Mesenchymal stem cell (in vitro differentiated cells and primary cell): ENCODE data around the gene TCP11.
A peak's percentile ranks its signal among the peaks of the same experiment; 100 is the strongest.

ENCODE experiments used
- DNase-seq: peaks from one replicate; pipeline ENCODE4 v3.0.0-alpha.2; 2013
- H2AFZ ChIP-seq: one replicate; pipeline ENCODE4 v1.6.1; 2013; ENCODE audit warnings: low read depth, mild to moderate bottlenecking, control low read depth, inconsistent platforms, low read length, moderate library complexity
- H2AK5ac ChIP-seq: 2 replicates; pipeline ENCODE4 v1.6.1; 2013; ENCODE audit warnings: low read length, moderate library complexity, mild to moderate bottlenecking, inconsistent platforms; ENCODE audit not compliant: severe bottlenecking
- H2BK120ac ChIP-seq: one replicate; pipeline ENCODE4 v1.6.1; 2013; ENCODE audit warnings: low read depth, mild to moderate bottlenecking, inconsistent platforms, low read length, moderate library complexity
- H2BK12ac ChIP-seq, 2 experiments: one replicate each; pipeline ENCODE4 v1.6.1; 2013; ENCODE audit warnings: inconsistent platforms in 2 of 2, low read length in 2 of 2, mild to moderate bottlenecking in 2 of 2, moderate library complexity in 2 of 2, control low read depth in 1 of 2
- H2BK15ac ChIP-seq: one replicate; pipeline ENCODE4 v1.6.1; 2013; ENCODE audit warnings: mild to moderate bottlenecking, low read depth, inconsistent platforms; ENCODE audit not compliant: poor library complexity, severe bottlenecking
- H2BK5ac ChIP-seq: 2 replicates; pipeline ENCODE4 v1.6.1; 2013; ENCODE audit warnings: low read depth, mild to moderate bottlenecking, low read length, control low read depth, inconsistent platforms; ENCODE audit not compliant: poor library complexity, severe bottlenecking
- H3K14ac ChIP-seq, 2 experiments: one replicate each; pipeline ENCODE4 v1.6.1; 2013; ENCODE audit warnings: inconsistent platforms in 2 of 2, low read length in 2 of 2, control low read depth in 1 of 2, mild to moderate bottlenecking in 1 of 2, moderate library complexity in 1 of 2
- H3K18ac ChIP-seq, 2 experiments: one replicate each; pipeline ENCODE4 v1.6.1; 2013; ENCODE audit warnings: inconsistent platforms in 2 of 2, low read length in 2 of 2, control low read depth in 1 of 2, low read depth in 1 of 2, mild to moderate bottlenecking in 1 of 2
- H3K23ac ChIP-seq, 2 experiments: one replicate each; pipeline ENCODE4 v1.6.1; 2013; ENCODE audit warnings: inconsistent platforms in 2 of 2, low read length in 2 of 2, mild to moderate bottlenecking in 2 of 2, moderate library complexity in 2 of 2, control low read depth in 1 of 2
- H3K27ac ChIP-seq: 2 replicates; pipeline ENCODE4 v1.5.1; 2013; ENCODE audit warnings: mild to moderate bottlenecking, moderate library complexity, low read length, control low read depth, inconsistent platforms; ENCODE audit not compliant: poor library complexity, severe bottlenecking
- H3K27me3 ChIP-seq, 2 experiments: 2 replicates each; pipeline versions ENCODE4 v1.6.1 to v1.7.0; 2013; ENCODE audit warnings: low read length in 2 of 2, mild to moderate bottlenecking in 2 of 2, moderate library complexity in 2 of 2, control low read depth in 1 of 2, inconsistent platforms in 1 of 2; ENCODE audit not compliant: control insufficient read depth in 1 of 2, insufficient read depth in 1 of 2
- H3K36me3 ChIP-seq, 2 experiments: 2 replicates each; pipeline versions ENCODE4 v1.6.1 to v1.7.0; 2013; ENCODE audit warnings: low read length in 2 of 2, control low read depth in 1 of 2, inconsistent platforms in 1 of 2, low read depth in 1 of 2, mild to moderate bottlenecking in 1 of 2; ENCODE audit not compliant: insufficient read depth in 2 of 2, control insufficient read depth in 1 of 2
- H3K4ac ChIP-seq, 2 experiments: one replicate each; pipeline ENCODE4 v1.6.1; 2013; ENCODE audit warnings: inconsistent platforms in 2 of 2, low read length in 2 of 2, mild to moderate bottlenecking in 2 of 2, moderate library complexity in 2 of 2, control low read depth in 1 of 2, low read depth in 1 of 2
- H3K4me1 ChIP-seq: 2 replicates; pipeline ENCODE4 v1.6.1; 2013; ENCODE audit warnings: low read depth, low read length, control low read depth; ENCODE audit not compliant: control insufficient read depth, insufficient read depth
- H3K4me2 ChIP-seq: 2 replicates; pipeline ENCODE4 v1.6.1; 2013; ENCODE audit warnings: low read length, mild to moderate bottlenecking, inconsistent platforms; ENCODE audit not compliant: poor library complexity, severe bottlenecking
- H3K4me3 ChIP-seq, 2 experiments: 2 replicates each; pipeline versions ENCODE4 v1.5.1 to v1.7.0; 2013; ENCODE audit warnings: low read length in 2 of 2, mild to moderate bottlenecking in 2 of 2, control low read depth in 1 of 2, low read depth in 1 of 2; ENCODE audit not compliant: insufficient read depth in 1 of 2
- H3K79me1 ChIP-seq: replicated peaks from 2 replicates; pipeline ENCODE4 v1.6.1; 2013; ENCODE audit warnings: mild to moderate bottlenecking, control low read depth, low read length, inconsistent platforms; ENCODE audit not compliant: poor library complexity, severe bottlenecking
- H3K9ac ChIP-seq: 2 replicates; pipeline ENCODE4 v1.7.0; 2013; ENCODE audit warnings: mild to moderate bottlenecking, low read length, moderate library complexity
- H3K9me3 ChIP-seq: 2 replicates; pipeline ENCODE4 v1.7.0; 2013; ENCODE audit warnings: mild to moderate bottlenecking, low read length; ENCODE audit not compliant: control insufficient read depth
- H4K8ac ChIP-seq: one replicate; pipeline ENCODE4 v1.6.1; 2013; ENCODE audit warnings: inconsistent platforms, mild to moderate bottlenecking, low read length, moderate library complexity
- H4K91ac ChIP-seq: one replicate; pipeline ENCODE4 v1.6.1; 2013; ENCODE audit warnings: mild to moderate bottlenecking, low read length, inconsistent platforms
- WGBS: methylation state at CpG from one replicate; pipeline ENCODE4 v1.1.7; 2013; ENCODE audit warnings: mixed read lengths; 5-methylcytosine and 5-hydroxymethylcytosine counted together

Gene TCP11

DNA sequence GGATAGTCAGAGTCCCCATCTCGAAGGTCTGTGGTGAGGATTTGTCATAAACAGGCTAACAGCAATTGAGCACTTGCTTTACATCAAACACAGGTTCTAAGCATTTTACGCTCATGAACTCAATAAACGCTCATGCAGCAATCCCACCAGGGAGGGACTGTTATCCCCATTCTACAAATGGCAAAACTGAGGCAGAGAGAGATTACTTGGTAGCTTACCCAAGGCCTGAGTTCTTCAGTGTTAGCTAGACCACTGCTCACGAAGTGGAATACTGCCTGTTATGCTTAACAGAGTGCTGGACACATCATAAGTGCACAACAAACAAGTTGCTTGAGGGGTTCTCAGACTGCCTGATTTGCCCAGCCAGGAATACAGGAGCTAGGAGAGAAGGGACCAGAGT, 23.7 kb upstream of the TCP11 start:
- H2BK5ac ChIP-seq, result no peak overlapping the region
- H3K18ac ChIP-seq, result no peak overlapping the region
- H2AFZ ChIP-seq, result no peak overlapping the region
- H3K79me1 ChIP-seq, result no peaks in the 10 kb centered on the region
- H3K9ac ChIP-seq, result no peak overlapping the region
- no peak overlapping the region for H3K14ac ChIP-seq
- H3K36me3 ChIP-seq, result no peaks in the 10 kb centered on the region
- no peak overlapping the region for H3K4ac ChIP-seq
- no peak overlapping the region for H3K27ac ChIP-seq
- H4K91ac ChIP-seq, result no peak overlapping the region
- H3K4me1 ChIP-seq, result no peaks in the 10 kb centered on the region
- no peak overlapping the region for H2AK5ac ChIP-seq
- H2BK15ac ChIP-seq, result no peak overlapping the region
- no peak overlapping the region for H2BK120ac ChIP-seq
- 95% methylated on average over 4 of the region's 4 CpGs for WGBS
- H3K23ac ChIP-seq, result no peak overlapping the region
- no peaks in the 10 kb centered on the region for H3K27me3 ChIP-seq
- H3K4me3 ChIP-seq, result no peak overlapping the region
- H2BK12ac ChIP-seq, result no peak overlapping the region
- H3K9me3 ChIP-seq, result no peaks in the 10 kb centered on the region
- H4K8ac ChIP-seq, result no peak overlapping the region
- H3K4me2 ChIP-seq, result no peak overlapping the region
- no peak for DNase-seq

DNA sequence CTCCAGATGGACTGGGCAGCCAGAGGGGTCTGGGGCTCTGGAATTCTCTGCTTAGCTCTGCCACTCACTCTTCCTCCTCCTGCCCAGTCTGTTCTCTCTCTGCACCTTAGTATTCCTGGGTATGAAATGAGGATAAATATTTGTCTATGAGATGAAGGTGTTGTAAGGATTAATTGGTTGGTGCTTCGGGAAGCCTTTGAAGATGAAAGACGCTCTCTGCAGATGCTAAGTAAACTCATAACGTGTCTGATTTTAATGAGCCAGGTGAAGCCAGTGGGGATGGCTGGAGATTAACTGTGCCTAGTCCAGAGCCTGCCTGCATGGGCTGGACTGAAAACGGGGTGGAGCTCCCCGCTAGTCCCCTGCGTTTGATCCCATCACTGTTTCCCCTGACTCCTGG, 23.1 kb upstream of the TCP11 start:
- Histone ChIP-seq H2BK12ac (no peak overlapping the region), H3K18ac (no peak overlapping the region), H4K8ac (no peak overlapping the region), H3K79me1 (no peaks in the 10 kb centered on the region), H3K27ac (no peak overlapping the region), H3K4me1 (no peaks in the 10 kb centered on the region), H3K9ac (no peak overlapping the region), H3K14ac (no peak overlapping the region), H3K36me3 (no peaks in the 10 kb centered on the region), H3K23ac (no peak overlapping the region), H3K27me3 (no peaks in the 10 kb centered on the region), H2BK120ac (no peak overlapping the region), H3K9me3 (no peaks in the 10 kb centered on the region), H2AK5ac (no peak overlapping the region), H3K4me2 (no peak overlapping the region), H4K91ac (no peak overlapping the region), H3K4ac (no peak overlapping the region), H2BK5ac (no peak overlapping the region), H2BK15ac (no peak overlapping the region), H3K4me3 (no peak overlapping the region), H2AFZ (no peak overlapping the region)
- 93% methylated on average over 5 of the region's 6 CpGs for WGBS
- DNase-seq, result no peak

DNA sequence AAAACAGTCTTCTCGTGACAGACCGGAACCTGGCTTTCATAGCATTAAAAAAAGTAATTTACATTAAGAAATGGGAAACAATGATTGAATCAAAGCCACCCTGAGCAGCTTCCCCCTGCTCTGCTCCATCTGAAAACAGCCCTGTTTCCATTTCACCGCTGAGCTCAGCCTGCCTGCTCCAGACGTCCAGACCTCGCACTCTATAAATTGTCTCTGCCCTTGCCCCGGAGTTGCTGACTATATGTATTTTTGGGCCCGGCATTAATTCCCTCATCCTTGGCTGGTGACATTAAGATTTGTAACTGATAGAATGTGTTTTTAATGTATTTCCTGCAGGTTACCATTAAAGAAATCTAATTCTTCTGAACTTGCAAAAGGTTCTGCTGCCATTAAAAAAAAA, 22.7 kb upstream of the TCP11 start:
- Histone ChIP-seq H3K9me3 (no peaks in the 10 kb centered on the region), H4K91ac (no peak overlapping the region), H3K36me3 (no peaks in the 10 kb centered on the region), H2BK120ac (no peak overlapping the region), H2BK12ac (no peak overlapping the region), H4K8ac (no peak overlapping the region), H2AK5ac (no peak overlapping the region), H3K4me1 (no peaks in the 10 kb centered on the region), H2AFZ (no peak overlapping the region), H3K4me2 (no peak overlapping the region), H3K79me1 (no peaks in the 10 kb centered on the region), H3K18ac (no peak overlapping the region), H2BK15ac (no peak overlapping the region), H3K27me3 (no peaks in the 10 kb centered on the region), H2BK5ac (no peak overlapping the region), H3K23ac (no peak overlapping the region), H3K14ac (no peak overlapping the region), H3K4ac (no peak overlapping the region), H3K27ac (no peak overlapping the region), H3K4me3 (no peak overlapping the region), H3K9ac (no peak overlapping the region)
- DNase-seq, result no peak
- WGBS, result 61% methylated on average over 5 of the region's 7 CpGs

DNA sequence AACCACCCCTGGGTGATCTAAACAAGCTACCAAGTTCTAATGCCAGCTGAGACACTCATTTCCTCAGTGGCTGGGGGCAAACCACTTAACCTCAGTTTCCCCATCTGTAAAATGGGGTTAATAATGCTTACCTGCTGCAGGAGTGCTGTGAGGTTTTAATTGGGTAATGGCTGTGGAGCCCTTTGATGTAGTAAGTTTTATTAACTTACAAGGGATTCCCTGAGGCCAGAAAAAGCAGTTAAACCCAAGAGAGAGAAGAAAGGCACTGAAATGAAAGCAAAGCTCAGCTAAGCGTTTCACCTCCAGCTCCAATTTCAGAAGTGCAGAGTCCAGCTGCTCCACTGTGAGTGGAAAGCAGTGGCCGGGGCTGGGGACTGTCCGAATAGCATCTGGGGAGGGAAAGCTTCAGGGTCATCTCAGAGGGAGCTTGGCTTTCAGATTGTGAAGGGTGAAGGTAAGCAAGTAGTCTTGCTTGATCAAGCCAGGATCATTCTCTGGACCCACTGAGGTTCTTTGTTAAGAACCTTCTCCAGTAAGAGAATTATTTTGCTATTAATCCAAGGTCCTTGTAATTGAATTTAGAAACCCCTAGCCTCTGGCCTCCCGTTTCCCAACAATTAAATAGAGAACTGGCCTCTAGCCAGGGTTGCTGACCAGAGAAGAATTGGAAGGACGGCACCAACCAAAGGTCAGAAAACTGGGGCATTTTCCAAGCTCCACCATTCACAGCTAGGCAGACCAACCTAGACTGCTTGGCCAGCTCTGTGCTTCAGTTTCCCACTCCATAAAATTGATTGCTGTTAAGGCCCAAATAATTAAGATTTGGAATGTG, 20.9 kb upstream of the TCP11 start:
- Histone ChIP-seq H3K4me3 (peak overlapping the region in 1 of 2 experiments; percentile 21), H2BK5ac (no peak overlapping the region), H3K18ac (no peak overlapping the region), H2BK12ac (peak overlapping the region in 1 of 2 experiments; percentile 4), H3K79me1 (no peaks in the 10 kb centered on the region), H2AK5ac (no peak overlapping the region), H3K36me3 (no peaks in the 10 kb centered on the region), H3K14ac (no peak overlapping the region), H3K27me3 (no peaks in the 10 kb centered on the region), H3K23ac (no peak overlapping the region), H3K4me2 (no peak overlapping the region), H3K9me3 (no peaks in the 10 kb centered on the region), H3K9ac (no peak overlapping the region), H2BK120ac (no peak overlapping the region), H3K27ac (no peak overlapping the region), H2BK15ac (no peak overlapping the region), H4K8ac (no peak overlapping the region), H3K4ac (no peak overlapping the region), H4K91ac (no peak overlapping the region), H2AFZ (no peak overlapping the region), H3K4me1 (no peaks in the 10 kb centered on the region)
- whole genome bisulfite sequencing, result 90% methylated on average over 5 of the region's 5 CpGs
- no peak for DNase-seq
